Stimulated activated CD8-positive, alpha-beta memory T cell treated with anti-CD3 and anti-CD28 coated beads, Interleukin-7, amount 100 ng/mL, for 4 hours (primary cell): ENCODE data around the gene SCAF4.
A peak's percentile ranks its signal among the peaks of the same experiment; 100 is the strongest.
"Not testable (repeated sequence)": the region's sequence is repeated elsewhere in the genome, so short reads cannot be mapped to it uniquely, and the experiment has no call there.

Source experiments
- DNase-seq, 2 donors: peaks; one replicate each; pipeline ENCODE4 v3.0.0-alpha.2; 2020; ENCODE audit warnings: low read depth in 2 of 2

The SCAF4 gene, protein sequence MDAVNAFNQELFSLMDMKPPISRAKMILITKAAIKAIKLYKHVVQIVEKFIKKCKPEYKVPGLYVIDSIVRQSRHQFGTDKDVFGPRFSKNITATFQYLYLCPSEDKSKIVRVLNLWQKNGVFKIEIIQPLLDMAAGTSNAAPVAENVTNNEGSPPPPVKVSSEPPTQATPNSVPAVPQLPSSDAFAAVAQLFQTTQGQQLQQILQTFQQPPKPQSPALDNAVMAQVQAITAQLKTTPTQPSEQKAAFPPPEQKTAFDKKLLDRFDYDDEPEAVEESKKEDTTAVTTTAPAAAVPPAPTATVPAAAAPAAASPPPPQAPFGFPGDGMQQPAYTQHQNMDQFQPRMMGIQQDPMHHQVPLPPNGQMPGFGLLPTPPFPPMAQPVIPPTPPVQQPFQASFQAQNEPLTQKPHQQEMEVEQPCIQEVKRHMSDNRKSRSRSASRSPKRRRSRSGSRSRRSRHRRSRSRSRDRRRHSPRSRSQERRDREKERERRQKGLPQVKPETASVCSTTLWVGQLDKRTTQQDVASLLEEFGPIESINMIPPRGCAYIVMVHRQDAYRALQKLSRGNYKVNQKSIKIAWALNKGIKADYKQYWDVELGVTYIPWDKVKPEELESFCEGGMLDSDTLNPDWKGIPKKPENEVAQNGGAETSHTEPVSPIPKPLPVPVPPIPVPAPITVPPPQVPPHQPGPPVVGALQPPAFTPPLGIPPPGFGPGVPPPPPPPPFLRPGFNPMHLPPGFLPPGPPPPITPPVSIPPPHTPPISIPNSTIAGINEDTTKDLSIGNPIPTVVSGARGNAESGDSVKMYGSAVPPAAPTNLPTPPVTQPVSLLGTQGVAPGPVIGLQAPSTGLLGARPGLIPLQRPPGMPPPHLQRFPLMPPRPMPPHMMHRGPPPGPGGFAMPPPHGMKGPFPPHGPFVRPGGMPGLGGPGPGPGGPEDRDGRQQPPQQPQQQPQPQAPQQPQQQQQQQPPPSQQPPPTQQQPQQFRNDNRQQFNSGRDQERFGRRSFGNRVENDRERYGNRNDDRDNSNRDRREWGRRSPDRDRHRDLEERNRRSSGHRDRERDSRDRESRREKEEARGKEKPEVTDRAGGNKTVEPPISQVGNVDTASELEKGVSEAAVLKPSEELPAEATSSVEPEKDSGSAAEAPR

DNA sequence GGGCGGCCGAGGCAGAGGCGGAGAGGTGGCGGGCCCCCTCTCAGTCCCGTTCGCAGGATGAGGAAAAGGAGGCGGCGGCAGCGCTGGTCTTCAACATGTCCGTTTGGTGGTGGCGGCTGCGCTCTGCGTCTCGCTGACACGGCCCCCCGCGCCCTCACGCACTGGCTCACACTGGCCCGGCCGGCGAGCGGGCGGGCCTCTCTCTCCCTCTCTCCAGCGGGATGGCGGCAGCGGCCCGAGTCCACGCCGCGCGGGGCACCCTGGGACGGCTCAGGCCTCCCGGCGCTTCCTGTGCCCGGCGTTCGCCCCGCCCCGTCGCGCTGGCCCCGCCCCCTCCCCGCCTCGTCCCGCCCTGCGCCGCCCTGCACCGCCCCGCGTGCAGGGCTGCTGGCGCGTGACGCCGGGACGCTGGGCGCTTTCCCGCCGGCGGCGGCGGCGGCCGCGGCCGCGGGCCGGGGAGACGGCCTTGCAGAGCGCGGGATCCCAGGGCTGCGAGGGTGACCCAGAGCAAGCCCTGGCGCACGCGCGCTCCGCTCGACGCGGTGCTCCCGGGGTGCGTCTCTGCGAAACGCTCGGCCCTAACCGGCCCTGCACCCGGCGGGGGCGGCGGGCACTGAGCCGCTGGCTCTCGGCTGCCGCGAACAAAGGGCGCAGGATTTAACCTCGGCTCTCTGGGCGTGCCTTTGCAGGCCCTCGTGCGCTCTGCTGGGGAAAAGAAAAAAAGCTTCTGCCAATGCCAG, at the start of gene SCAF4:
SCAF4 (minus strand) TSS at position 262 of the 740 bp plus-strand sequence. CDS start 426 bp downstream, outside the sequence.
- DNase-seq: peak; percentile 53 to 77

DNA sequence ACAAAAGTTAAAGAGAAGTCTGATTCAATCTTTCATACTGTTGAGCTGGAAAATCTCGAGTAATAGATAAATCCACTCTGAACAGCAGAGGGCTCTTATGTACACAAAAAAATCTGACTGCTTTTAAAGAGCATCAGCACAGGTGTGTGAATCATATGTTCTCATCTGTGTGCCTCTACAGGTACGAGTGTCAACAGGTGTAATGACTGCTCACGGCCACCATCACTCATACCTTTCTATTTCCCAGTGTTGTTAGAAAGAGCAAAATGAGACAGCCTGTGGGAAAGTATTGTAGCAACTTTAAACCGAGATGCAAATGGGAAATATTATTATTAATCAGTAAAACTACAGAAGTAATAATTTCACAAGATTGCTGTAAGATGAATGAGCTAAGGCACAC, 49.0 kb upstream of the SCAF4 start:
- no peak for DNase-seq

GRCh38 chr21:31778546-31778945, 46.6 kb upstream of the SCAF4 start:
- DNase-seq: no peak

DNA sequence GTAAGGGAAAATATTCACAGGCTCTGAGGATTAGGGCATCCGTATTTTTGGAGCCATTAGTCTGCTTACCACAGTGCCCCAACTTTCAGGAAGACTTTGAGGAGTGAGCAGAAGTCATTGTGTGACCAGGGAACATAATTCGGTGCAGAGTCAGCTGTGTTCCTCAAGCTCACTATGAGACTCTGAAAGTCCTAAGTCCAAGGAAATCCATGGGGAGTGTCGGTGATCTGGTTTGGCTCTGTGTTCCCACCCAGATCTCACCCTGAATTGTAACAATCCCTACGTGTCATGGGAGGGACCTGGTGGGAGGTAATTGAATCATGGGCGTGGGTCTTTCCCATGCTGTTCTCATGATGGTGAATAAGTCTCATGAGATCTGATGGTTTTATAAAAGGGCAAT, 45.9 kb upstream of the SCAF4 start:
- no peak for DNase-seq

GRCh38 chr21:31774031-31774430, 42.1 kb upstream of the SCAF4 start:
- DNase-seq: no peak

DNA sequence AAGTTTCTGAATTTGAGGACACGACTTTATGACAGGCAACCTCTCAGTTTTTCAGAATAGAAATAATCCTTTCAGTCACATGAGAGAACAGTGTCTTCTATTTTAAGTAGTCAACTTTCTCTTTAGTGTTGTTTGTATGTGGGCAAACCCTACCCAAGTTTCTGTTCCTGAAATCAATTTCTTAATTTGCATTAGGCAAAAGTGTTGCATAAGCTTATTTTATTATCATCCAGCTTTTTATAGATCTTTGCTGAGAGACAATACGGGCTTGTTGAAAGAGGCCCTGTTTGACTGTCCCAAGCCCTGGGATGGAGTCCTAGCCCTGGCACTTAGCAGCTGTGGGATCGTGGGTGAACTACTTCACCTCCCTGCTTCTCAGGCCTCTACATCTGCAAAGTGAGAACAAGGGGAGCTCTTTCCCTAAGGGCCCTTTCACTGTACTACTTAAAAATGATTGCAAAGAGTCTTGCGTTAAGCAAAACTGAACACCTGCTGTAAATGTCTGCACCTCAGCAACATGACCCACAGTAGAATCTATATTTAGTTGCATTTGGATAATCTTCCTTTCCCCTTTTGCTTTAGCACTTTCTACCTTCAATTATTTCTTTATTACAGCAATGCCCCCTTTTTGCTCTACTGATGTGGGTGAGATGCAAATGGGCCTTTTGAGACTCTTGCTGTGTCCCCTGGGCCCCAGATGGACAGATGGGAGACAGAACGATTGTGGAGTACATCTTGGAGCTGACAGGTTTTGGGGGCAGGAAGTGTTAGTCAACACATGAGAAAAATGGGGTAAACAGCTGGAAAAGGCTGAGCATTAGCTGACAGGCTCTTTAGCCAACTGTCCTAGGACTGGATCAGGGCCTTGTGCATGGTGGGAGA, 41.0 kb upstream of the SCAF4 start:
- DNase-seq: no peak

DNA sequence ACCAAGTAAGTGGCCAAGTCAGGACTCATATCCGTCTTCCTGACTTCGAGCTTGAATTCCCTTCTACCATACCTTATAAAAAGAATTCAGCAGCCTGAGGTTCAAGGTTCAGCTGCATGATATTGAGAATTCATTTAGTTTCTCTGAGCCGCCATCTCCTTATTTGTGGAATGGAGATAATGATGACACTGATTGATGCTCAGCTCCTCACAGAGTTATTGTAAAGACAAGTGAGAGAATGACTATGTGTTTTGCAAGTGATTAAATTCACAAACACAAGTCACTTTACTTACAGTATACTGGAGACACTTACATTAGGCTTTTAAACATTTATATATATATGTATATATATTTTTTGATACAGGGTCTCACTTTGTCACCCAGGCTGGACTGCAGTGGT, 39.8 kb upstream of the SCAF4 start:
- no peak for DNase-seq

DNA sequence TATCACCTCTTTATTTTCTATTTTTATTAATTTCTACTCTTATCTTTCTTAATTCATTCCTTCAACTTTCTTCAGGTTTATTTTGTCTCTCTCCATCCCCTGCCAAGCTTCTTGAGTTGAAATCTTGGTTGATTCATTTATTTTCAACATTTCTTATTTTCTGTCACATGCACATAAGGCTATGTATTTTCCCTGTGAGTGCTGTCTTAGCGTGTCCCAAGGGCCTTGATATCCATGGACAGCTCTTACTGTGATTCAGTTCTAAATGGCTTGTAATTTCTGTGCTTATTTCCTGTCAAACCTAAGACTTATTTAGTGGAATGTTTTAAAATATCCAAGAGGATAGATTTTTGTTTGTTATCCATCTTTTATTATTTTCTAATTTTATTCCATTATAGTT, 36.8 kb upstream of the SCAF4 start:
- DNase-seq: no peak

DNA sequence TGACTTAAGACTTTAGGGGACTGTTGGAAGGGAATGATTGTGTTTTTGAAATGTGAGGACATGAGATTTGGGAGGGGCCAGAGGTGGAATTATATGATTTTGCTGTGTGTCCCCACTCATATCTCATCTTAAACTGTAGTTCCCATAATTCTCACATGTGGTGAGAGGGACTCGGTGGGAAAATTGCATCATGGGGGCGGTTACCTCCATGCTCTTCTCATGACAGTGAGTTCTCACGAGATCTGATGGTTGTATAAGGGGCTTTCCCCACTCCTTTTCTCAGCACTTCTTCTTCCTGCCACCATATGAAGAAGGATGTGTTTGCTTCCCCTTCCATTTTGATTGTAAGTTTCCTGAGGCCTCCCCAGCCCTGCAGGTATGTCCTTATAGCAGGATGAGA, 35.0 kb upstream of the SCAF4 start:
- DNase-seq: no peak

- DNase-seq: not testable (repeated sequence)
Measured at GRCh38 chr21:31765850-31766249, 33.9 kb upstream of the SCAF4 start.

DNA sequence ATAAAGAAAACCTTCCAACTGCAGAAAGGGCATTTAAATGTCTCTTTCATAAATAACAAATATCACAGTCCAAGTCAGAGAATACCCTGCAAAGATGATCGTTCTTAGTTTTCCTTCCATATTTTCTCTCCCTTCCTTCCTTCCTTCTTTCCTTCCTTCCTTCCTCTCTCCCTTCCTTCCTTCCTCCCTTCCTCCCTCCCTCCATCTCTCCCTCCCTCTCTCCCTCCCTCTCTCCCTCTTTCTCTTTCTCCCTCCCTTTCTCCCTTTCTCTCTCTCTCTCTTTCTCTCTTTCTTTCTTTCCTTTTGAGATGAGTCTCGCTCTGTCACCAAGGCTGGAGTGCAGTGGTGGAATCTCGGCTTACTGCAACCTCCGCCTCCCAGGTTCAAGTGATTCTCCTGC, 29.0 kb upstream of the SCAF4 start:
- no peak for DNase-seq

GRCh38 chr21:31756787-31757186, 24.9 kb upstream of the SCAF4 start:
- no peak for DNase-seq

- no peak for DNase-seq
Measured at GRCh38 chr21:31755027-31755426, 23.1 kb upstream of the SCAF4 start.

DNA sequence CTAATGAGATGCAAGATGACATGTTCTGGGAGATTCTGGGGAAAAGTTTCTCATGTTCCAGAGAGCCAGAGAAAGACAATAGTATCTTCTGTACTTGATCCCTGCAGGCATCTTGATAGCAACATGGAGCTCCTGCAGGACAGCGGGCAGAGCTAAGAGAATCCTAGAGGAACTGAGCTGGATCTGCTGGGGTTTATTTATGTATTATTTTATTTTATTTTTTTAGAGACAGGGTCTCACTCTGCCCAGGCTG, 22.7 kb upstream of the SCAF4 start:
- no peak for DNase-seq

DNA sequence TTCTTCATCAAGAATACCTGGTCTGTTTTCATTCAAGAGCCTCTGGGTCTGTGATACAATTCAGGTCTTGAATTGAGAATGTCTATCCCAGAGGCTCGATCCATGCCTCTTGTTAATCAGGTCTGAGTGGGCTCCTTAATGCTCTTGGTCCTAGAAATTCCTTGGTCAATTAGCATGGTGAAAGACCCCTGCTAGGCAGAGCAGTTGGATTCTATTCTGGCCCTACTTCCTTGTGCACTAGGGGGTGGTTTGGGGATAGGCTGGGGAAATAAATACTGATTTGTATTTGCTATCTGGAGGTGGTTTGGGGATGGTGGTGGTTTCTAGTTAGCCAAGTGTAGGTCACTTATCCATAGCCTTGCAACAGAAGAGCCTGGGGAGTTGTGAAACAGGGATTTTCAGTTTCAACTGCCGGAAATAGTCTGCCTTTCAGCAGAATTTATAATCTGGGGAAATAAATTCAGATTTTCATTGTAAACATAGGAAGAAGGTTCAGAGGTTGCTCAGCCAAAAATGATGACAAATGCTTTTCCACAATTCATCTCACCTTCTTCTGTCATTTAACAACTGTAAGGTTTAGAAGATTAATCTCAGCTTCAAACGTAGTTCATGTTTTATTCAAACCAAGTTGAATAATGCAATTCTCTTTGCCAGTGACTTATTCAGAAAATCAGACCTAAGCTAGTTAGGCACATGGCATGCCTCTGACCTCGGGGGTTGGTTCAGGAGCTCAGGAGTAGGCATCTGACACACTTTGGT, 22.2 kb upstream of the SCAF4 start:
- no peak for DNase-seq

DNA sequence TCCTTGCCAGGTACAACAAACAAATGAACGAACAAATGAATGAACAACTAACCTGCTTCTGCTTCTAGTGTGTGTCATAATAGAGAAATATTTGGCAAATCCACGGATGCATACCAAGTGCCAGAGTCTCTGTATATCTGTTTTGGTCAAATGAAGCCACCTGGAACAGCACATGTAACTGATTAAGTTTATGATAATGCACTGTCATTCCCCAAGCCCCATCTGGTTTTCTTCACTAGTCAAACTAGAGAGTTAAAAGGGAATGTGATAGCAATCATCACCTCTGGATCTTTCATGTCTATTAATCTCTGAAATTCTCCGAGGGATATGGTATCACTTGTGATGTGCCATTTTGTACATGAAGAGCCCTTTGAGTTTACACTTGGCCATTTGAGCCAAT, 21.0 kb upstream of the SCAF4 start:
- DNase-seq: no peak

GRCh38 chr21:31752352-31752751, 20.4 kb upstream of the SCAF4 start:
- no peak for DNase-seq

- no peak for DNase-seq
Measured at GRCh38 chr21:31750843-31751242, 18.9 kb upstream of the SCAF4 start.

GRCh38 chr21:31744182-31744800, 12.4 kb upstream of the SCAF4 start:
- no peak for DNase-seq

DNA sequence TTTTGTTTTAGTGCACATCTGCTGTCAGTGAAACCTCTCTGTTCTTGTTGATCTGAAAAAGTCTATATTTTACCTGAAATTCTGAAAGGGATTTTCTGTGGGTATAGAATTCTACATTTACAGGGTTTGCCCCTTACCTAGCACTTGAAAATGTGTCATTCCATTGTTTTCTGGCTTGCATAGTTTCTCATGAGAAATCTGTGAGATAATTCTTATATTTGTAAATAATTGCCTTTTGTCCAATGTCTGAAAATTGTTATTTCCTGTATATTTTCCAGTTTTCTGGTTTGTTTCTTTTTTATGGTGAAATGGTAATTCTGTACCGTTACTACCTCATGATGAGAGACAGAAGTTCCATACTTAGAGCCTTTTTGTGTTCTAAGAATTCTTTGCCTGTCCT, 11.8 kb upstream of the SCAF4 start:
- DNase-seq: no peak
